K562 (cell line): ENCODE results near the gene MERTK. TPM values are rescaled to one million over a fixed set of nuclear protein-coding genes. Genes with fewer than 3 reads are reported as not detected.

ENCODE experiments used
- CREM ChIP-seq: IDR thresholded peaks from 2 replicates; pipeline ENCODE4 v1.6.1; 2014; ENCODE audit warnings: antibody characterized with exemption, low read depth
- DNMT1 ChIP-seq: fragments of 450-650 bp; IDR thresholded peaks from 2 replicates; pipeline ENCODE4 v1.6.1; 2016; ENCODE audit warnings: antibody characterized with exemption, mild to moderate bottlenecking
- GATAD2B ChIP-seq: fragments of 450-650 bp; IDR thresholded peaks from 2 replicates; pipeline ENCODE4 v1.6.1; 2017; ENCODE audit warnings: mild to moderate bottlenecking, borderline replicate concordance
- HOMEZ ChIP-seq: fragments of 250-450 bp; sonication (Bioruptor Pico); IDR thresholded peaks from 2 replicates; pipeline ENCODE4 v1.4.0; 2020; ENCODE audit warnings: mild to moderate bottlenecking, moderate library complexity
- NFIX ChIP-seq: fragments of 250-450 bp; sonication (Bioruptor Pico); IDR thresholded peaks from 2 replicates; pipeline ENCODE4 v1.4.0; 2020; ENCODE audit warnings: low read depth, mild to moderate bottlenecking, moderate library complexity
- PBX2 ChIP-seq, 2 experiments: IDR thresholded peaks in 1 of 2; conservative IDR thresholded peaks in 1 of 2; 2 replicates each; pipeline ENCODE4 v1.6.1; 2016; ENCODE audit warnings: low read depth in 2 of 2, mild to moderate bottlenecking in 1 of 2, missing compliant biosample characterization in 1 of 2, missing genetic modification characterization in 1 of 2, moderate library complexity in 1 of 2
- PHTF2 ChIP-seq: fragments of 250-450 bp; sonication (Bioruptor Pico); IDR thresholded peaks from 2 replicates; pipeline ENCODE4 v1.5.0; 2021; ENCODE audit warnings: mild to moderate bottlenecking
- SFPQ ChIP-seq: fragments of 200-400 bp; formaldehyde crosslinking; IDR thresholded peaks from 2 replicates; pipeline ENCODE4 v1.6.1; 2017; ENCODE audit warnings: mild to moderate bottlenecking, low read depth, low read length, moderate library complexity
- SMARCE1 ChIP-seq: fragments of 450-650 bp; IDR thresholded peaks from 2 replicates; pipeline ENCODE4 v1.7.1; 2016; ENCODE audit warnings: mild to moderate bottlenecking
- WHSC1 ChIP-seq: IDR thresholded peaks from one replicate; pipeline ENCODE4 v1.6.1; 2012; ENCODE audit warnings: low read length, control low read depth, inconsistent platforms
- ZNF277 ChIP-seq: fragments of 250-450 bp; sonication (Bioruptor Pico); IDR thresholded peaks from 2 replicates; pipeline ENCODE4 v1.8.0; 2022; ENCODE audit warnings: inconsistent platforms, mild to moderate bottlenecking, moderate library complexity, borderline replicate concordance
- ZNF398 ChIP-seq: fragments of 250-450 bp; sonication (Bioruptor Pico); IDR thresholded peaks from 2 replicates; pipeline ENCODE4 v1.8.0; 2021; ENCODE audit warnings: moderate library complexity, mild to moderate bottlenecking, inconsistent platforms
- ZNF740 ChIP-seq, 3 experiments: fragments of 200-800 bp in 1 of 3; sonication (Bioruptor generic) in 1 of 3; sonication (generic) in 1 of 3; formaldehyde crosslinking in 1 of 3; IDR thresholded peaks; 2 replicates each; pipeline versions ENCODE4 v1.6.1 to v1.8.0; 2016 to 2022; ENCODE audit warnings: mild to moderate bottlenecking in 2 of 3, missing compliant biosample characterization in 2 of 3, missing genetic modification characterization in 2 of 3, missing genetic modification reagents in 1 of 3
- ZNF75A ChIP-seq: fragments of 450-650 bp; formaldehyde crosslinking; IDR thresholded peaks from 2 replicates; pipeline ENCODE4 v1.4.0; 2020; ENCODE audit warnings: mild to moderate bottlenecking
- polyA plus RNA-seq, 8 experiments: library from polyadenylated mRNA; depleted of rRNA in 4 of 8; stranded (reverse) in 5 of 8; unstranded in 3 of 8; fragments of >200 nt; fragmentation: Nextera tagmentation in 2 of 8; fragmentation: Illumina TruSeq in 1 of 8; extraction: Ambion mirVana in 2 of 8; extraction: Trizol in 1 of 8; gene quantifications; 2 replicates each; pipeline versions ENCODE4 v1.2.1 to v1.2.3, GENCODE V29; 2011 to 2014; ENCODE audit warnings: inconsistent platforms in 1 of 8, missing spikeins in 1 of 8
- total RNA-seq, 7 experiments: library from RNA; depleted of rRNA in 6 of 7; stranded (reverse); fragments of >200 nt in 6 of 7; fragmentation: Illumina TruSeq in 2 of 7; extraction: Trizol in 2 of 7; gene quantifications; 2 replicates each; pipeline versions ENCODE4 v1.2.1 to v1.2.3, GENCODE V29; 2011 to 2021; ENCODE audit warnings: low replicate concordance in 1 of 7

MERTK gene
- total and polyA plus RNA-seq, 9 of the 15 experiments (the other 6 are each of a cell fraction or from before 2014, with no cell fraction given): 0.23 to 1.6 (median 0.74) TPM

- no peak for TF ChIP-seq WHSC1
- TF ChIP-seq ZNF740 (CRISPR knock-in tag; IDR thresholded peaks at IDR 0.05): no peak
- no peak for TF ChIP-seq ZNF740 (tag; IDR thresholded peaks at IDR 0.05)
- no peak for TF ChIP-seq PBX2 (CRISPR knock-in tag; IDR thresholded peaks at IDR 0.05; ENCODE audit: low read depth)
- peak; percentile 8; the same call in 1 of the 2 replicates for TF ChIP-seq PBX2 (tag; conservative IDR thresholded peaks at IDR 0.05; ENCODE audit: low read depth)
- TF ChIP-seq ZNF277 (CRISPR knock-in tag): no peak
- no peak for TF ChIP-seq ZNF398
- TF ChIP-seq PHTF2 (CRISPR knock-in tag): no peak
- no peak for TF ChIP-seq GATAD2B
- TF ChIP-seq SMARCE1: peak; percentile 83
- TF ChIP-seq SFPQ: no peak
- no peak for TF ChIP-seq NFIX (CRISPR knock-in tag)
- no peak for TF ChIP-seq HOMEZ (CRISPR knock-in tag)
- TF ChIP-seq ZNF75A (CRISPR knock-in tag): no peak
- TF ChIP-seq CREM: peak; percentile 53; the same call in 1 of the 2 replicates
- no peak for TF ChIP-seq DNMT1
Measured at GRCh38 chr2:112055730-112056625, 157.6 kb downstream of the MERTK start (continued).
